Astrocyte of the cerebellum (primary cell): ENCODE data around the gene SLC44A4.
"Not testable (repeated sequence)": the region's sequence is repeated elsewhere in the genome, so short reads cannot be mapped to it uniquely, and the experiment has no call there.

ENCODE experiments used
- DNase-seq: peaks from one replicate; pipeline ENCODE4 v3.0.0-alpha.2; 2011; ENCODE audit warnings: low read depth
- H3K4me3 ChIP-seq: 2 replicates; pipeline ENCODE4 v1.5.1; 2011; ENCODE audit warnings: mild to moderate bottlenecking, low read depth, low read length, moderate library complexity
- in situ Hi-C: cut with HindIII; loops from 2 replicates; pipeline ENCODE4 v1.10.0; 2017; ENCODE audit warnings: low sequenced_read_pairs
- TF ChIP-seq, protein P1 (sequence below): IDR thresholded peaks from 2 replicates; pipeline ENCODE4 v1.5.1; 2012; ENCODE audit warnings: low read length, low read depth, moderate library complexity, mild to moderate bottlenecking; ENCODE audit errors: missing control alignments

SLC44A4 gene

DNA sequence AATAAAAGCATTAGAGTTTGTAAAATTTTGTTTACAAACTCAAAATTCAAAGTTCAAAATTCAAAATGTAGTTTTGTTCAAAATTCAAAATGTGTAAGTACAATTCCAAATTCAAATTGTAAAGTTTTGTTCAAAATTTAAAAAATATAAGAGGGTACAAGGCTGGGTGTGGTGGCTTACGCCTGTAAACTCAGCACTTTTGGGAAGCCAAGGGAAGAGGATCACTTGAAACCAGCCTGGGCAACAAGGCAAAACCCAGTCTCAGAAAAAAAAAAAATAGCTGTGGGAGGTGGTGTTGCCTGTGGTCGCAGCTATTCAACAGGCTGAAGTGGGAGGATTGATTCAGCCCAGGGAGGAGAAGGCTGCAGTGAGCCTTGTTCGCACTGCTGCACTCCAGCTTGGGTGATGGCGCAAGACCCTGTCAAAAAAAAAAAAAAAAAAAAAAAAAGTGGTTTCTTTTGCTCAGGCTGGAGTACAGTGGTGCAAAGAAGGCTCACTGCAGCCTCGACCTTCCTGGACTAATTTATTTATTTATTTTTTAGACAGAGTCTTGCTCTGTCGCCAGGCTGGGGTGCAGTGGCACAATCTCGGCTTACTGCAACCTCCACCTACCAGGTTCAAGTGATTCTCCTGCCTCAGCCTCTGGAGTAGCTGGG is 28.5 kb upstream of the SLC44A4 start:
- in situ Hi-C loops: no loop called here
- TF ChIP-seq, protein P1, sequence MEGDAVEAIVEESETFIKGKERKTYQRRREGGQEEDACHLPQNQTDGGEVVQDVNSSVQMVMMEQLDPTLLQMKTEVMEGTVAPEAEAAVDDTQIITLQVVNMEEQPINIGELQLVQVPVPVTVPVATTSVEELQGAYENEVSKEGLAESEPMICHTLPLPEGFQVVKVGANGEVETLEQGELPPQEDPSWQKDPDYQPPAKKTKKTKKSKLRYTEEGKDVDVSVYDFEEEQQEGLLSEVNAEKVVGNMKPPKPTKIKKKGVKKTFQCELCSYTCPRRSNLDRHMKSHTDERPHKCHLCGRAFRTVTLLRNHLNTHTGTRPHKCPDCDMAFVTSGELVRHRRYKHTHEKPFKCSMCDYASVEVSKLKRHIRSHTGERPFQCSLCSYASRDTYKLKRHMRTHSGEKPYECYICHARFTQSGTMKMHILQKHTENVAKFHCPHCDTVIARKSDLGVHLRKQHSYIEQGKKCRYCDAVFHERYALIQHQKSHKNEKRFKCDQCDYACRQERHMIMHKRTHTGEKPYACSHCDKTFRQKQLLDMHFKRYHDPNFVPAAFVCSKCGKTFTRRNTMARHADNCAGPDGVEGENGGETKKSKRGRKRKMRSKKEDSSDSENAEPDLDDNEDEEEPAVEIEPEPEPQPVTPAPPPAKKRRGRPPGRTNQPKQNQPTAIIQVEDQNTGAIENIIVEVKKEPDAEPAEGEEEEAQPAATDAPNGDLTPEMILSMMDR: no peak
- H3K4me3 ChIP-seq: no peak overlapping the region
- DNase-seq: peak; percentile 32

DNA sequence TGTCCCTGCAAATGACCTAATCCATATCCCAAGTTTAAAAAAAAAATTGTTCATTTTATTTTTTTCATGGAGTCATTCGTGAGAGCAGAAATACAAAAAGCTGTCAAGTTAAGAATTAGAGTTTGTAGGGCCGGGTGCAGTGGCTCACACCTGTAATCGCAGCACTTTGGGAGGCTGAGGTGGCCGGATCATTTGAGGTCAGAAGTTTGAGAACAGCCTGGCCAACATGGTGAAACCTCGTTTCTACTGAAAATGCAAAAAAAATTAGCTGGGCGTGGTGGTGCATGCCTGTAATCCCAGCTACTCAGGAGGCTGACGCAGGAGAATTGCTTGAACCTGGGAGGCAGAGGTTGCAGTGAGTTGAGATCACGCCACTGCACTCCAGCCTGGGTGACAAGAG is 27.9 kb upstream of the SLC44A4 start:
- H3K4me3 ChIP-seq, in situ Hi-C loops, DNase-seq: not testable (repeated sequence)

DNA sequence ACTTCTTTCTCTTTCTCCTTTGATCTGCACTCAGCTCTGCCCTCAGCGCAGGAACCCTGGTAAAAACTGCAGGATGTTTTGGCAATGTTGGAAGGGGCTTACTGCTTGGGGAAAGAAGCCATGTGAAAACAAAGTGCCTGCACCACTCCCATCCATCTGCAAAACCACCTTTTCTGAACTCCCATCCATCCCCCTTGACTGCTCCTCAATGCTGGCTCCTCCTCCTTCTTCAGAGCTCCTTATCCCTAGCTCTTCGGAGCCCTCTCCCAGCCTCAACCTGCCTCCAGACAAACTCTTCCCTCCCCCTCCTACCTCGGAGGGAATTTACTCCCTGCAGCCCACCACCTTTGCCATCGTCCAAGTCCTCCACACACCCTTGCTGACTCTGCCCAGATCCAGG is 27.3 kb upstream of the SLC44A4 start:
- TF ChIP-seq, protein P1: no peak
- in situ Hi-C loops: no loop called here
- H3K4me3 ChIP-seq: no peak overlapping the region
- DNase-seq: no peak

DNA sequence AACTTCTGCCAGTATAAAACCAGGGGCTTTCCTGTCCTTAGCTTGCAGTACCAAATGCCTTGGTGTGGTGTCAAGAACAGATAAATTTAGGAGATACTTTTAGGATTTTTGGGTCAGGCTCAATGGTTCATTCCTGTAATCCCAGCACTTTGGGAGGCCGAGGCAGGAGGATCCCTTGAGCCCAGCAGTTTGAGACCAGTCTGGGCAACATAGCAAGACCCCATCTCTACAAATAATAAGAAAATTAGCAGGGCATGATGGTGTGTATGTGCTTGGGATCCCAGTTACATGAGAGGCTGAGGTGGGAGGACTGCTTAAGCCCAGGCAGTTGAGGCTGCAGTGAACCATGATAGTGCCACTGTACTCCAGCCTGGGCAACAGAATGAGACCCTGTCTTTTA is 26.2 kb upstream of the SLC44A4 start:
- in situ Hi-C loops: no loop called here
- no peak for DNase-seq
- TF ChIP-seq, protein P1: no peak
- no peak overlapping the region for H3K4me3 ChIP-seq

DNA sequence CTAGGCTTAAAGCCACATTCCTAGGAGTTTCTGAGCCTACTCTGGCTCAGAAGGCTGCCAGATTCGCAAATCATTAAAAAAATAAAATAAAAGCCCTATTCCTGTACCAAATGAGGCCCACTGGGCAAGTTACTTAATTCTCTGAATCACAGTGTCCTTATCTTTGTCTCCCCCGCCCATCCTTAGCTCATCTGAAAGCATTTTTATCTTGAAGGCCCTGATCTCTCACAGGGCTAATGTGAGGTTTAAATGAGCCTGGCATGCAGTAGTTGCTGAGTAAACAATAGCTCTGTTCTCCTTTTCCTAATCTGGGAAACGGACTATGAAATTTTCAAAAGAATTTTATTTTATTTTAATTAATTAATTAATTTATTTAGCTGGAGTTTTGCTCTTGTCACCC is 25.2 kb upstream of the SLC44A4 start:
- TF ChIP-seq, protein P1: no peak
- H3K4me3 ChIP-seq: no peak overlapping the region
- in situ Hi-C loops: no loop called here
- no peak for DNase-seq

DNA sequence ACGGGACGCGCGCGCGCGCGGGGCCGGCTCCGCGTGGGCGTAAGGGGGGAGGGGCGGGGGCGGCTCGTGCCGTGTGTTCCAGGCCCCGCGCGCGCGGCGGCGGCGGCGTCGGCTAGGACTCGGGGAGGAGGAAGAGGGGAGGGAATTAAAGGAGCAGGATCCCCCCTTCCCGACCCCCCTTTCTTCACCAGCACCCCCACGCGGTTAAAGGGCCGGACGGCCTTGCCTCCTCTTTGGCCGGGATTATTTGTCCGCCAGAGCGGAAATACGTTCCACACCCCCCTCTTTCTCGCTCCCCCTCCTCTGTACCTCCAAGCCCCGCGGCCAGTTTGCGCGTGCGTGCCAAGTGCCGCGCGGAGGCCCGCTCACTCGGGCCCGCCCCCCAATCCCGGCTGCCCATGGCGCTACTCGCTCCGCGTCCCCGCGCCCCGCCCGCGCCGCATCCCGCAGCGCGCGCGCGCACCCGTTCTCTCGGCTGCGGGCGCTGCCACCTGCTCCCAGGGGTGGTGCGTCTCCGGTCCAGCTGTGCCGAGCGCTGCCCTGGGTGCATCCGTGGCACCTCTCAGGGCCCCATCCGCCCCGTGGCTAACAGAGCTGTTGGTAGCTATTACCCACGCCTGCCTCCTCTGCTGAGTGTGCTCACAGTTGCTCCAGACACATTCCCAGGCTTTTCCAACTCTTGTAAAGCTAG is 23.3 kb upstream of the SLC44A4 start, which contains the start of gene ZBTB12:
ZBTB12 (minus strand) TSS at position 134 of the 691 bp plus-strand sequence. CDS start 781 bp downstream, outside the sequence.
- peak; percentile 91 for DNase-seq
- H3K4me3 ChIP-seq: peak within 1 kb of the TSS; percentile 52
- TF ChIP-seq, protein P1: no peak
- in situ Hi-C loops: no loop called here

DNA sequence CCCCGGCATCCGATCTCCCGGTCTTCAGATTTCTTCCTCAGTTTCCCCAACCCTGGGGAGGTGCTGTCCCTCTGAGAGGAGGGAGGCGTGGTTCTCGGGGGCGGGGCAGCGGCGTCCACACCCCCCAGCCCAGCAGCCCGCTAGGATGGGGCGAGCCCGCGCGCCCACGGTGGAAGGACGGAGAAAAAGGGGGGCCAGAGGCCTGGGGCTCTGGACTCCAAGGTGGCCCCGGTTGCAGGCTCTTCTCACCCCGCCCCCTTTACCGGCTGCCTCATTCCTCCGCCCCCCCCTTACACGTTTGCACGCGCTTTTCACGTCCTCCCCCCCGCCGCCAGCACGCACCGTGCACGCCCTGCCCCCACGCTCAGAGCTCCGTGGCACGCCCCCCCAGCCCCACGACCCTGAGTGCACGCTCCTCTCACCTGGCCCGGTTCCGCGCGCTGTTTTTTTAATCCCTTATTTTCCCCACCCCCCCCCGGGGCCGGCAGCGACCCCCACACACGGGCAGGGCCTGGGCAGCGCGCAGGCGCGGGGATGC is 22.7 kb upstream of the SLC44A4 start:
- in situ Hi-C loops: no loop called here
- DNase-seq: no peak
- TF ChIP-seq, protein P1: no peak
- peak overlapping the region; percentile 52 for H3K4me3 ChIP-seq
